ENCODE measurements around the gene CMPK2. TPM values are rescaled to one million over a fixed set of nuclear protein-coding genes. Genes with fewer than 3 reads are reported as not detected.
A peak's percentile ranks its signal among the peaks of the same experiment; 100 is the strongest.

CMPK2 gene
- total and polyA plus RNA-seq, 9 of the 15 experiments (the other 6 are each of a cell fraction or from before 2014, with no cell fraction given), result 2.6 to 10.5 (median 5.0) TPM

- TF ChIP-seq FOXP4 (CRISPR knock-in tag; IDR thresholded peaks at IDR 0.05; ENCODE audit: borderline replicate concordance) (no peak), C11orf30 (IDR thresholded peaks at IDR 0.05; ENCODE audit: low read depth) (no peak), ZFX (CRISPR knock-in tag; IDR thresholded peaks at IDR 0.05) (no peak), CBFA2T3 (IDR thresholded peaks at IDR 0.05) (peak; percentile 96), NFRKB (IDR thresholded peaks at IDR 0.05; ENCODE audit: low read depth) (no peak), FOXM1 (IDR thresholded peaks at IDR 0.05; ENCODE audit: low read depth) (peak; percentile 88), FOXM1 (CRISPR knock-in tag; IDR thresholded peaks at IDR 0.05; ENCODE audit: low read depth) (no peak), ZFP30 (CRISPR knock-in tag; IDR thresholded peaks at IDR 0.05; ENCODE audit: borderline replicate concordance) (no peak), SIX5 (IDR thresholded peaks at IDR 0.05; ENCODE audit: borderline replicate concordance in 1 of 2, insufficient read depth in 1 of 2, low read depth in 1 of 2, low read length in 2 of 2) (no peak), ZNF3 (CRISPR knock-in tag; IDR thresholded peaks at IDR 0.05) (no peak), ZNF696 (CRISPR knock-in tag; conservative IDR thresholded peaks at IDR 0.05) (no peak)
- TF ChIP-seq, protein P1, sequence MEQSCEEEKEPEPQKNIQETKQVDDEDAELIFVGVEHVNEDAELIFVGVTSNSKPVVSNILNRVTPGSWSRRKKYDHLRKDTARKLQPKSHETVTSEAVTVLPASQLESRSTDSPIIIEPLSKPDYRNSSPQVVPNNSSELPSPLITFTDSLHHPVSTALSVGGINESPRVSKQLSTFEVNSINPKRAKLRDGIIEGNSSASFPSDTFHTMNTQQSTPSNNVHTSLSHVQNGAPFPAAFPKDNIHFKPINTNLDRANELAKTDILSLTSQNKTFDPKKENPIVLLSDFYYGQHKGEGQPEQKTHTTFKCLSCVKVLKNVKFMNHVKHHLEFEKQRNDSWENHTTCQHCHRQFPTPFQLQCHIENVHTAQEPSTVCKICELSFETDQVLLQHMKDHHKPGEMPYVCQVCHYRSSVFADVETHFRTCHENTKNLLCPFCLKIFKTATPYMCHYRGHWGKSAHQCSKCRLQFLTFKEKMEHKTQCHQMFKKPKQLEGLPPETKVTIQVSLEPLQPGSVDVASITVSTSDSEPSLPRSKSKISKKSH (CRISPR knock-in tag; IDR thresholded peaks at IDR 0.05), result no peak
- TF ChIP-seq, protein P2, sequence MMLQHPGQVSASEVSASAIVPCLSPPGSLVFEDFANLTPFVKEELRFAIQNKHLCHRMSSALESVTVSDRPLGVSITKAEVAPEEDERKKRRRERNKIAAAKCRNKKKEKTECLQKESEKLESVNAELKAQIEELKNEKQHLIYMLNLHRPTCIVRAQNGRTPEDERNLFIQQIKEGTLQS (IDR thresholded peaks at IDR 0.05), result peak; percentile 49; the same call in 1 of the 2 replicates
- TF ChIP-seq, protein P2 (CRISPR knock-in tag; conservative IDR thresholded peaks at IDR 0.05), result no peak
- TF ChIP-seq, protein P3, sequence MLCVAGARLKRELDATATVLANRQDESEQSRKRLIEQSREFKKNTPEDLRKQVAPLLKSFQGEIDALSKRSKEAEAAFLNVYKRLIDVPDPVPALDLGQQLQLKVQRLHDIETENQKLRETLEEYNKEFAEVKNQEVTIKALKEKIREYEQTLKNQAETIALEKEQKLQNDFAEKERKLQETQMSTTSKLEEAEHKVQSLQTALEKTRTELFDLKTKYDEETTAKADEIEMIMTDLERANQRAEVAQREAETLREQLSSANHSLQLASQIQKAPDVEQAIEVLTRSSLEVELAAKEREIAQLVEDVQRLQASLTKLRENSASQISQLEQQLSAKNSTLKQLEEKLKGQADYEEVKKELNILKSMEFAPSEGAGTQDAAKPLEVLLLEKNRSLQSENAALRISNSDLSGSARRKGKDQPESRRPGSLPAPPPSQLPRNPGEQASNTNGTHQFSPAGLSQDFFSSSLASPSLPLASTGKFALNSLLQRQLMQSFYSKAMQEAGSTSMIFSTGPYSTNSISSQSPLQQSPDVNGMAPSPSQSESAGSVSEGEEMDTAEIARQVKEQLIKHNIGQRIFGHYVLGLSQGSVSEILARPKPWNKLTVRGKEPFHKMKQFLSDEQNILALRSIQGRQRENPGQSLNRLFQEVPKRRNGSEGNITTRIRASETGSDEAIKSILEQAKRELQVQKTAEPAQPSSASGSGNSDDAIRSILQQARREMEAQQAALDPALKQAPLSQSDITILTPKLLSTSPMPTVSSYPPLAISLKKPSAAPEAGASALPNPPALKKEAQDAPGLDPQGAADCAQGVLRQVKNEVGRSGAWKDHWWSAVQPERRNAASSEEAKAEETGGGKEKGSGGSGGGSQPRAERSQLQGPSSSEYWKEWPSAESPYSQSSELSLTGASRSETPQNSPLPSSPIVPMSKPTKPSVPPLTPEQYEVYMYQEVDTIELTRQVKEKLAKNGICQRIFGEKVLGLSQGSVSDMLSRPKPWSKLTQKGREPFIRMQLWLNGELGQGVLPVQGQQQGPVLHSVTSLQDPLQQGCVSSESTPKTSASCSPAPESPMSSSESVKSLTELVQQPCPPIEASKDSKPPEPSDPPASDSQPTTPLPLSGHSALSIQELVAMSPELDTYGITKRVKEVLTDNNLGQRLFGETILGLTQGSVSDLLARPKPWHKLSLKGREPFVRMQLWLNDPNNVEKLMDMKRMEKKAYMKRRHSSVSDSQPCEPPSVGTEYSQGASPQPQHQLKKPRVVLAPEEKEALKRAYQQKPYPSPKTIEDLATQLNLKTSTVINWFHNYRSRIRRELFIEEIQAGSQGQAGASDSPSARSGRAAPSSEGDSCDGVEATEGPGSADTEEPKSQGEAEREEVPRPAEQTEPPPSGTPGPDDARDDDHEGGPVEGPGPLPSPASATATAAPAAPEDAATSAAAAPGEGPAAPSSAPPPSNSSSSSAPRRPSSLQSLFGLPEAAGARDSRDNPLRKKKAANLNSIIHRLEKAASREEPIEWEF (CRISPR knock-in tag; IDR thresholded peaks at IDR 0.05), result no peak
Observed at GRCh38 chr2:6909431-6910385, 44.0 kb upstream of the CMPK2 start (continued).

Measured in K562 (cell line).